H9 (cell line): ENCODE measurements around the gene AP2A1. TPM values are rescaled to one million over a fixed set of nuclear protein-coding genes. Genes with fewer than 3 reads are reported as not detected.

Source experiments
- DNase-seq: peaks from one replicate; pipeline ENCODE4 v3.0.0-alpha.2; 2017
- H2AFZ ChIP-seq: one replicate; pipeline ENCODE4 v1.6.1; 2013; ENCODE audit warnings: mild to moderate bottlenecking, low read length, control low read depth, moderate library complexity
- H2AK5ac ChIP-seq: 2 replicates; pipeline ENCODE4 v1.6.1; 2013; ENCODE audit warnings: low read length, control low read depth, mixed read lengths; ENCODE audit not compliant: insufficient read length
- H2BK120ac ChIP-seq: one replicate; pipeline ENCODE4 v1.6.1; 2013; ENCODE audit warnings: low read depth, mild to moderate bottlenecking, low read length, control low read depth, inconsistent platforms; ENCODE audit not compliant: poor library complexity, severe bottlenecking
- H2BK12ac ChIP-seq: 2 replicates; pipeline ENCODE4 v1.6.1; 2013; ENCODE audit warnings: low read length, control low read depth, mixed read lengths, low read depth; ENCODE audit not compliant: insufficient read length
- H2BK15ac ChIP-seq: 2 replicates; pipeline ENCODE4 v1.6.1; 2013; ENCODE audit warnings: low read depth, low read length, control low read depth
- H2BK20ac ChIP-seq: one replicate; pipeline ENCODE4 v1.6.1; 2013; ENCODE audit warnings: low read depth, mild to moderate bottlenecking, low read length, control low read depth, inconsistent platforms; ENCODE audit not compliant: poor library complexity, severe bottlenecking
- H2BK5ac ChIP-seq: 2 replicates; pipeline ENCODE4 v1.6.1; 2013; ENCODE audit warnings: low read length, control low read depth, mixed read lengths; ENCODE audit not compliant: insufficient read length
- H3K14ac ChIP-seq: 2 replicates; pipeline ENCODE4 v1.6.1; 2013; ENCODE audit warnings: low read length, control low read depth; ENCODE audit not compliant: insufficient read depth
- H3K18ac ChIP-seq: 2 replicates; pipeline ENCODE4 v1.6.1; 2013; ENCODE audit warnings: low read depth, mild to moderate bottlenecking, mixed read lengths, low read length, control low read depth; ENCODE audit not compliant: insufficient read length
- H3K23ac ChIP-seq: 2 replicates; pipeline ENCODE4 v1.6.1; 2013; ENCODE audit warnings: low read length, control low read depth, mixed read lengths, low read depth; ENCODE audit not compliant: insufficient read length
- H3K23me2 ChIP-seq: 2 replicates; pipeline ENCODE4 v1.6.1; 2013; ENCODE audit warnings: low read depth, mild to moderate bottlenecking, mixed read lengths, low read length, control low read depth; ENCODE audit not compliant: insufficient read length, poor library complexity, severe bottlenecking
- H3K27ac ChIP-seq: 2 replicates; pipeline ENCODE4 v1.5.1; 2013; ENCODE audit warnings: low read length, control low read depth, mixed read lengths, low read depth; ENCODE audit not compliant: insufficient read length
- H3K27me3 ChIP-seq: 2 replicates; pipeline ENCODE4 v1.6.1; 2013; ENCODE audit warnings: low read length, control low read depth, inconsistent platforms; ENCODE audit not compliant: insufficient read depth
- H3K4ac ChIP-seq: 2 replicates; pipeline ENCODE4 v1.6.1; 2013; ENCODE audit warnings: low read depth, mild to moderate bottlenecking, control low read depth, inconsistent platforms, low read length, moderate library complexity
- H3K4me1 ChIP-seq: 2 replicates; pipeline ENCODE4 v1.6.1; 2013; ENCODE audit warnings: low read length, control low read depth, inconsistent platforms; ENCODE audit not compliant: insufficient read depth
- H3K4me2 ChIP-seq: 2 replicates; pipeline ENCODE4 v1.6.1; 2013; ENCODE audit warnings: low read length, control low read depth, mixed read lengths; ENCODE audit not compliant: insufficient read length, insufficient read depth
- H3K56ac ChIP-seq: 2 replicates; pipeline ENCODE4 v1.6.1; 2013; ENCODE audit warnings: low read depth, mild to moderate bottlenecking, mixed read lengths, low read length, control low read depth; ENCODE audit not compliant: insufficient read length
- H3K79me1 ChIP-seq: 2 replicates; pipeline ENCODE4 v1.6.1; 2013; ENCODE audit warnings: low read depth, mild to moderate bottlenecking, moderate library complexity, low read length, control low read depth, inconsistent platforms; ENCODE audit not compliant: insufficient read depth, poor library complexity, severe bottlenecking
- H3K79me2 ChIP-seq: 2 replicates; pipeline ENCODE4 v1.6.1; 2013; ENCODE audit warnings: low read length, control low read depth, inconsistent platforms; ENCODE audit not compliant: insufficient read depth
- H3K9ac ChIP-seq: 2 replicates; pipeline ENCODE4 v1.6.1; 2013; ENCODE audit warnings: low read length, control low read depth, mixed read lengths; ENCODE audit not compliant: insufficient read length; ENCODE audit errors: extremely low read depth
- H3K9me3 ChIP-seq: one replicate; pipeline ENCODE4 v1.6.1; 2013; ENCODE audit warnings: low read depth, low read length, inconsistent platforms; ENCODE audit not compliant: control insufficient read depth
- H3T11ph ChIP-seq: one replicate; pipeline ENCODE4 v1.6.1; 2013; ENCODE audit warnings: mild to moderate bottlenecking, low read length, control low read depth, inconsistent platforms
- H4K20me1 ChIP-seq: one replicate; pipeline ENCODE4 v1.6.1; 2013; ENCODE audit not compliant: control insufficient read depth, insufficient read length, insufficient read depth
- H4K5ac ChIP-seq: 2 replicates; pipeline ENCODE4 v1.6.1; 2013; ENCODE audit warnings: low read depth, mild to moderate bottlenecking, mixed read lengths, low read length, control low read depth; ENCODE audit not compliant: insufficient read length
- H4K8ac ChIP-seq: replicated peaks from 2 replicates; pipeline ENCODE4 v1.6.1; 2013; ENCODE audit warnings: low read length, control low read depth, mixed read lengths, low read depth; ENCODE audit not compliant: insufficient read length
- H4K91ac ChIP-seq: 2 replicates; pipeline ENCODE4 v1.6.1; 2013; ENCODE audit warnings: low read depth, mild to moderate bottlenecking, moderate library complexity, mixed read lengths, low read length, control low read depth; ENCODE audit not compliant: insufficient read length
- H3K27ac Mint-ChIP-seq, 3 experiments: 2 replicates in 2 of 3; 3 replicates in 1 of 3; pipeline ENCODE4 v1.8.0; 2020 to 2021; ENCODE audit warnings: mixed read lengths in 3 of 3, mild to moderate bottlenecking in 1 of 3, moderate library complexity in 1 of 3
- H3K27me3 Mint-ChIP-seq: 2 replicates; pipeline ENCODE4 v1.8.0; 2021; ENCODE audit warnings: low read depth, mild to moderate bottlenecking, moderate library complexity, mixed read lengths
- H3K36me3 Mint-ChIP-seq, 3 experiments: 2 replicates in 2 of 3; 3 replicates in 1 of 3; pipeline ENCODE4 v1.8.0; 2020 to 2021; ENCODE audit warnings: low read depth in 3 of 3, mixed read lengths in 3 of 3; ENCODE audit not compliant: insufficient read depth in 1 of 3
- H3K4me1 Mint-ChIP-seq, 2 experiments: 2 replicates each; pipeline ENCODE4 v1.8.0; 2020; ENCODE audit warnings: mixed read lengths in 2 of 2
- H3K4me3 Mint-ChIP-seq, 2 experiments: 2 replicates in 1 of 2; 3 replicates in 1 of 2; pipeline ENCODE4 v1.8.0; 2020 to 2021; ENCODE audit warnings: mild to moderate bottlenecking in 2 of 2, mixed read lengths in 2 of 2, moderate library complexity in 1 of 2
- H3K9me3 Mint-ChIP-seq, 2 experiments: 2 replicates in 1 of 2; 3 replicates in 1 of 2; pipeline ENCODE4 v1.8.0; 2020; ENCODE audit warnings: mild to moderate bottlenecking in 2 of 2, mixed read lengths in 2 of 2, moderate library complexity in 1 of 2
- WGBS: extraction: QIAGEN DNeasy Blood & Tissue Kit; methylation state at CpG from one replicate; pipeline ENCODE4 v1.1.7; 2013; ENCODE audit warnings: missing lambda C conversion rate, low lambda C conversion rate, mixed read lengths; ENCODE audit not compliant: insufficient read length; ENCODE audit errors: extremely low coverage; 5-methylcytosine and 5-hydroxymethylcytosine counted together
- total RNA-seq: library from RNA; stranded (reverse); gene quantifications from 2 replicates; pipeline ENCODE4 v1.2.1, GENCODE V29; 2021
- TF ChIP-seq, protein P1 (sequence below): fragments of 200-600 bp; sonication (generic); conservative IDR thresholded peaks from 3 replicates; pipeline ENCODE4 v1.8.0; 2021; ENCODE audit warnings: antibody characterized with exemption, mild to moderate bottlenecking

The AP2A1 gene
- total RNA-seq, 1 experiment from 2014 or later = 108 TPM

DNA sequence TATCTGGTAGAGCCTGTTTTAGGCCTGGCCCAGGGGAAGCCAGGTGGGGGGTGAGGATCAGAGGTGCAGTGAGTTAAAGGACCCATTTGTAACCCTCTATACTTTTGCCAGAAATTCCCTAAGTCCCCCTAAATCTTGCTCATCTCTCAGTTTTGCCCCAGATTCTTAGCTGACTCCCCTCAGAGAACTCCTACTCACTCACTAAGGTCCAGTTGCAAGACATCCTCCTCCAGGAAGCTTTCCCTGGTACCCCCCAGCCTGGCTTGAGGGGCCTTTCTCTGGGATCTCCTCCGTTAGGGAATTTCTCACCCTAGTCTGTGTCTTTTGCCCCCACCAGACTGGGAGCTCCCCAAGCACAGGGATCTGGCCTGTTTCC lies 5.6 kb upstream of the AP2A1 start:
- Histone ChIP-seq H3K56ac (no peak overlapping the region), H3K4me1 (no peaks in the 10 kb centered on the region), H4K91ac (no peak overlapping the region), H4K20me1 (no peaks in the 10 kb centered on the region), H3K4me2 (no peak overlapping the region), H3K14ac (no peak overlapping the region), H2AK5ac (no peak overlapping the region), H2BK20ac (no peak overlapping the region), H4K5ac (no peak overlapping the region), H3K18ac (no peak overlapping the region), H2BK120ac (no peak overlapping the region), H3K9ac (no peak overlapping the region), H3K23ac (no peak overlapping the region), H2BK12ac (no peak overlapping the region), H3K79me1 (no peaks in the 10 kb centered on the region), H3K27ac (no peak overlapping the region), H3K27me3 (no peaks in the 10 kb centered on the region), H2BK5ac (no peak overlapping the region), H3T11ph (no peak overlapping the region), H2BK15ac (no peak overlapping the region), H3K9me3 (no peaks in the 10 kb centered on the region), H3K79me2 (no peaks in the 10 kb centered on the region), H3K23me2 (peaks cover 5% of the 10 kb centered on the region), H4K8ac (no peak overlapping the region), H2AFZ (no peak overlapping the region), H3K4ac (no peak overlapping the region)
- Mint-ChIP-seq H3K27me3 (peaks cover 14% of the 10 kb centered on the region), H3K9me3 (peaks cover under 1 to 2% of the 10 kb centered on the region in 2 experiments; a peak in 1 of 5 replicates), H3K36me3 (no peaks in the 10 kb centered on the region; a peak in 2 of 7 replicates), H3K27ac (0 out of 7 replicates have a peak overlapping the region, but pooled peaks of 1 of the 3 experiments have one; percentile 45), H3K4me3 (no peak overlapping the region), H3K4me1 (peaks cover 21 to 32% of the 10 kb centered on the region in 2 experiments)
- TF ChIP-seq, protein P1, sequence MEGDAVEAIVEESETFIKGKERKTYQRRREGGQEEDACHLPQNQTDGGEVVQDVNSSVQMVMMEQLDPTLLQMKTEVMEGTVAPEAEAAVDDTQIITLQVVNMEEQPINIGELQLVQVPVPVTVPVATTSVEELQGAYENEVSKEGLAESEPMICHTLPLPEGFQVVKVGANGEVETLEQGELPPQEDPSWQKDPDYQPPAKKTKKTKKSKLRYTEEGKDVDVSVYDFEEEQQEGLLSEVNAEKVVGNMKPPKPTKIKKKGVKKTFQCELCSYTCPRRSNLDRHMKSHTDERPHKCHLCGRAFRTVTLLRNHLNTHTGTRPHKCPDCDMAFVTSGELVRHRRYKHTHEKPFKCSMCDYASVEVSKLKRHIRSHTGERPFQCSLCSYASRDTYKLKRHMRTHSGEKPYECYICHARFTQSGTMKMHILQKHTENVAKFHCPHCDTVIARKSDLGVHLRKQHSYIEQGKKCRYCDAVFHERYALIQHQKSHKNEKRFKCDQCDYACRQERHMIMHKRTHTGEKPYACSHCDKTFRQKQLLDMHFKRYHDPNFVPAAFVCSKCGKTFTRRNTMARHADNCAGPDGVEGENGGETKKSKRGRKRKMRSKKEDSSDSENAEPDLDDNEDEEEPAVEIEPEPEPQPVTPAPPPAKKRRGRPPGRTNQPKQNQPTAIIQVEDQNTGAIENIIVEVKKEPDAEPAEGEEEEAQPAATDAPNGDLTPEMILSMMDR = no peak
- WGBS = no CpG with 5 or more reads among the region's 1 CpG
- no peak for DNase-seq
